Right lobe of liver (tissue), 4 donors: ENCODE measurements around the gene UTP15.

Source experiments
- CTCF ChIP-seq, 4 donors: fragments of 200-600 bp in 3 of 4; fragments of 450-650 bp in 1 of 4; IDR thresholded peaks; one replicate each; pipeline versions ENCODE4 v1.5.1 to v1.8.0; 2016 to 2022; ENCODE audit warnings: antibody characterized with exemption in 4 of 4, mild to moderate bottlenecking in 2 of 4
- POLR2A ChIP-seq: fragments of 450-650 bp; IDR thresholded peaks from one replicate; pipeline ENCODE4 v1.6.1; 2017; ENCODE audit warnings: antibody characterized with exemption, mild to moderate bottlenecking
- donor health status: DM: no; HTN: no; CAD: no.
- donor health status: DM: no; HTN: no; CAD: no.
- donor health status: DM: no; HTN: yes; CAD: no.

- TF ChIP-seq CTCF (IDR thresholded peaks at IDR 0.05) (peak; percentile 89 to 95 (median 90)), POLR2A (no peak)
These were observed 25.7 kb downstream of the UTP15 start for GRCh38 chr5:73591102-73591695.
